HEK293 (cell line): ENCODE results near the gene SIRT1.

Experiments
- ATF2 ChIP-seq: fragments of 450-650 bp; formaldehyde crosslinking; IDR thresholded peaks from 2 replicates; pipeline ENCODE4 v1.5.1; 2016; ENCODE audit warnings: missing biosample characterization, missing genetic modification characterization, low read depth
- CTCF ChIP-seq: fragments of 450-650 bp; formaldehyde crosslinking; IDR thresholded peaks from 2 replicates; pipeline ENCODE4 v1.5.1; 2016; ENCODE audit warnings: missing biosample characterization, missing genetic modification characterization
- REST ChIP-seq: fragments of 450-650 bp; formaldehyde crosslinking; IDR thresholded peaks from 2 replicates; pipeline ENCODE4 v1.5.1; 2016; ENCODE audit warnings: missing biosample characterization, missing genetic modification characterization
- ZNF174 ChIP-seq: fragments of 450-650 bp; formaldehyde crosslinking; IDR thresholded peaks from 2 replicates; pipeline ENCODE4 v1.5.0; 2017; ENCODE audit warnings: missing biosample characterization, mild to moderate bottlenecking, missing genetic modification characterization
- ZNF184 ChIP-seq: fragments of 450-650 bp; IDR thresholded peaks from 2 replicates; pipeline ENCODE4 v1.5.1; 2018; ENCODE audit warnings: missing biosample characterization, mild to moderate bottlenecking, missing genetic modification characterization
- ZNF302 ChIP-seq: fragments of 450-650 bp; formaldehyde crosslinking; IDR thresholded peaks from 2 replicates; pipeline ENCODE4 v1.5.1; 2016; ENCODE audit warnings: missing biosample characterization, missing genetic modification characterization, low read depth
- ZNF513 ChIP-seq: fragments of 450-650 bp; IDR thresholded peaks from 2 replicates; pipeline ENCODE4 v1.5.1; 2018; ENCODE audit warnings: missing biosample characterization, missing genetic modification characterization

GRCh38 chr10:67943917-67944316 is 59.5 kb downstream of the SIRT1 start:
- no peak for TF ChIP-seq ZNF513 (tag by site-specific recombination)
- TF ChIP-seq ATF2 (tag by site-specific recombination): no peak
- TF ChIP-seq ZNF184: no peak
- no peak for TF ChIP-seq REST (tag by site-specific recombination)
- no peak for TF ChIP-seq CTCF (tag by site-specific recombination)
- no peak for TF ChIP-seq ZNF302 (tag by site-specific recombination)
- no peak for TF ChIP-seq ZNF174 (tag by site-specific recombination)
